ENCODE measurements around the gene TFPT. TPM values are rescaled to one million over a fixed set of nuclear protein-coding genes. Genes with fewer than 3 reads are reported as not detected.

TFPT gene
- total and polyA plus RNA-seq, 2 donors (not counting 1 experiment from before 2014, with no cell fraction given), result 9.0 to 19.2 TPM

- Histone ChIP-seq H4K20me1 (ENCODE audit: control insufficient read depth, extremely low read depth, insufficient read depth, low read length) (no peaks in the 10 kb centered on the region), H3K4me3 (replicated peaks in 1 of 4; ENCODE audit: control extremely low read depth in 1 of 4, insufficient read depth in 1 of 4, low read depth in 3 of 4, low read length in 4 of 4) (no peak overlapping the region), H3K4me2 (ENCODE audit: extremely low read depth, insufficient read depth, low read length) (no peak overlapping the region), H3K9ac (ENCODE audit: insufficient read depth, low read length) (no peak overlapping the region), H3K79me2 (ENCODE audit: control insufficient read depth, insufficient read depth, low read length) (peaks cover 52% of the 10 kb centered on the region), H3K36me3 (ENCODE audit: control insufficient read depth, insufficient read depth, low read length) (peaks cover 39% of the 10 kb centered on the region), H2AFZ (ENCODE audit: low read length) (no peak overlapping the region), H3K27me3 (ENCODE audit: control insufficient read depth, insufficient read depth, low read length) (no peaks in the 10 kb centered on the region), H3K4me1 (ENCODE audit: control insufficient read depth, extremely low read depth, insufficient read depth, low read length) (peaks cover 13% of the 10 kb centered on the region), H3K9me3 (ENCODE audit: control insufficient read depth, insufficient read depth, low read depth, low read length) (no peaks in the 10 kb centered on the region), H3K27ac (ENCODE audit: insufficient read depth, low read length) (peak overlapping the region; percentile 51)
- TF ChIP-seq EZH2 (IDR thresholded peaks at IDR 0.05; ENCODE audit: low read length, missing control alignments) (no peak), CTCF (conservative IDR thresholded peaks at IDR 0.05 in 1 of 2, IDR thresholded peaks at IDR 0.05 in 1 of 2; ENCODE audit: low read depth in 1 of 2, low read length in 2 of 2) (no peak)
- peak in 1 of 2 donors; percentile 29 for DNase-seq (ENCODE audit: low read depth in 2 of 2)
Observed at GRCh38 chr19:54142166-54142780, 26.8 kb upstream of the TFPT start.

- no peaks in the 10 kb centered on the region for H3K27me3 ChIP-seq (ENCODE audit: control insufficient read depth, insufficient read depth, low read length)
- peak overlapping the region in 1 of 4 experiments; percentile 12 for H3K4me3 ChIP-seq (replicated peaks in 1 of 4; ENCODE audit: control extremely low read depth in 1 of 4, insufficient read depth in 1 of 4, low read depth in 3 of 4, low read length in 4 of 4)
- peak in 1 of 2 donors; percentile 13 for DNase-seq (ENCODE audit: low read depth in 2 of 2)
- peaks cover 13% of the 10 kb centered on the region for H3K4me1 ChIP-seq (ENCODE audit: control insufficient read depth, extremely low read depth, insufficient read depth, low read length)
- H3K9me3 ChIP-seq (ENCODE audit: control insufficient read depth, insufficient read depth, low read depth, low read length), result no peaks in the 10 kb centered on the region
- peaks cover 52% of the 10 kb centered on the region for H3K79me2 ChIP-seq (ENCODE audit: control insufficient read depth, insufficient read depth, low read length)
- no peaks in the 10 kb centered on the region for H4K20me1 ChIP-seq (ENCODE audit: control insufficient read depth, extremely low read depth, insufficient read depth, low read length)
- no peak for TF ChIP-seq EZH2 (IDR thresholded peaks at IDR 0.05; ENCODE audit: low read length, missing control alignments)
- no peak for TF ChIP-seq CTCF (conservative IDR thresholded peaks at IDR 0.05 in 1 of 2, IDR thresholded peaks at IDR 0.05 in 1 of 2; ENCODE audit: low read depth in 1 of 2, low read length in 2 of 2)
- H3K36me3 ChIP-seq (ENCODE audit: control insufficient read depth, insufficient read depth, low read length), result peaks cover 31% of the 10 kb centered on the region
- H3K4me2 ChIP-seq (ENCODE audit: extremely low read depth, insufficient read depth, low read length), result no peak overlapping the region
- H3K9ac ChIP-seq (ENCODE audit: insufficient read depth, low read length), result no peak overlapping the region
- peak overlapping the region; percentile 57 for H3K27ac ChIP-seq (ENCODE audit: insufficient read depth, low read length)
- H2AFZ ChIP-seq (ENCODE audit: low read length), result no peak overlapping the region
Observed at GRCh38 chr19:54141356-54141755, 25.9 kb upstream of the TFPT start.

GRCh38 chr19:54138489-54139256 lies 23.2 kb upstream of the TFPT start:
- peaks cover 12% of the 10 kb centered on the region for H3K36me3 ChIP-seq (ENCODE audit: control insufficient read depth, insufficient read depth, low read length)
- peak overlapping the region; percentile 90 for H3K27ac ChIP-seq (ENCODE audit: insufficient read depth, low read length)
- H4K20me1 ChIP-seq (ENCODE audit: control insufficient read depth, extremely low read depth, insufficient read depth, low read length), result no peaks in the 10 kb centered on the region
- no peak overlapping the region for H2AFZ ChIP-seq (ENCODE audit: low read length)
- no peaks in the 10 kb centered on the region for H3K9me3 ChIP-seq (ENCODE audit: control insufficient read depth, insufficient read depth, low read depth, low read length)
- H3K9ac ChIP-seq (ENCODE audit: insufficient read depth, low read length), result peak overlapping the region; percentile 97
- H3K4me2 ChIP-seq (ENCODE audit: extremely low read depth, insufficient read depth, low read length), result peak overlapping the region; percentile 86
- H3K4me3 ChIP-seq (replicated peaks in 1 of 4; ENCODE audit: control extremely low read depth in 1 of 4, insufficient read depth in 1 of 4, low read depth in 3 of 4, low read length in 4 of 4), result peak overlapping the region; percentile 51 to 82 (median 66)
- peaks cover 17% of the 10 kb centered on the region for H3K4me1 ChIP-seq (ENCODE audit: control insufficient read depth, extremely low read depth, insufficient read depth, low read length)
- no peak for DNase-seq (ENCODE audit: low read depth in 2 of 2)
- H3K79me2 ChIP-seq (ENCODE audit: control insufficient read depth, insufficient read depth, low read length), result peaks cover 52% of the 10 kb centered on the region
- no peaks in the 10 kb centered on the region for H3K27me3 ChIP-seq (ENCODE audit: control insufficient read depth, insufficient read depth, low read length)
- TF ChIP-seq CTCF (conservative IDR thresholded peaks at IDR 0.05 in 1 of 2, IDR thresholded peaks at IDR 0.05 in 1 of 2; ENCODE audit: low read depth in 1 of 2, low read length in 2 of 2) (no peak), EZH2 (IDR thresholded peaks at IDR 0.05; ENCODE audit: low read length, missing control alignments) (no peak)
